ENCODE results near the gene IGFL1.
"Not testable (repeated sequence)": the region's sequence is repeated elsewhere in the genome, so short reads cannot be mapped to it uniquely, and the experiment has no call there.

Gene IGFL1

GRCh38 chr19:46210669-46211068 lies 18.9 kb upstream of the IGFL1 start:
- no peak for DNase-seq (ENCODE audit: low spot score)
- no peak overlapping the region for H3K4me3 ChIP-seq
- TF ChIP-seq CTCF (IDR thresholded peaks at IDR 0.05), result no peak
- H3K27ac ChIP-seq, result no peak overlapping the region

GRCh38 chr19:46211201-46211881 lies 18.2 kb upstream of the IGFL1 start:
- peak overlapping the region in 1 of 2 donors; percentile 43 for H3K27ac ChIP-seq
- TF ChIP-seq CTCF (IDR thresholded peaks at IDR 0.05), result no peak

GRCh38 chr19:46212592-46212991 lies 16.9 kb upstream of the IGFL1 start:
- DNase-seq (ENCODE audit: low spot score); H3K4me3 ChIP-seq; H3K27ac ChIP-seq: not testable (repeated sequence)

More at GRCh38 chr19:46211201-46211881, 18.2 kb upstream of the IGFL1 start:
- no peak for DNase-seq (ENCODE audit: low spot score)
- no peak overlapping the region for H3K4me3 ChIP-seq

- no peak for DNase-seq (ENCODE audit: low spot score)
- no peak for TF ChIP-seq CTCF (IDR thresholded peaks at IDR 0.05)
- H3K27ac ChIP-seq, result no peak overlapping the region
- no peak overlapping the region for H3K4me3 ChIP-seq
Observed at GRCh38 chr19:46213156-46213555, 16.4 kb upstream of the IGFL1 start.

GRCh38 chr19:46213806-46214205 lies 15.7 kb upstream of the IGFL1 start:
- no peak for DNase-seq (ENCODE audit: low spot score)
- no peak for TF ChIP-seq CTCF (IDR thresholded peaks at IDR 0.05)
- Histone ChIP-seq H3K27ac (no peak overlapping the region), H3K4me3 (no peak overlapping the region)

GRCh38 chr19:46216612-46217011 lies 12.9 kb upstream of the IGFL1 start:
- DNase-seq (ENCODE audit: low spot score), result no peak
- TF ChIP-seq CTCF (IDR thresholded peaks at IDR 0.05), result no peak

GRCh38 chr19:46217476-46217875 lies 12.1 kb upstream of the IGFL1 start:
- Histone ChIP-seq H3K4me3 (no peak overlapping the region), H3K27ac (no peak overlapping the region)
- no peak for TF ChIP-seq CTCF (IDR thresholded peaks at IDR 0.05)
- no peak for DNase-seq (ENCODE audit: low spot score)

More at GRCh38 chr19:46216612-46217011, 12.9 kb upstream of the IGFL1 start:
- Histone ChIP-seq H3K27ac (no peak overlapping the region), H3K4me3 (no peak overlapping the region)
